NB4 (cell line): ENCODE results near the gene INO80C.

Experiments
- DNase-seq: peaks from one replicate; pipeline ENCODE4 v3.0.0; 2010; ENCODE audit warnings: low read depth
- H3K4me3 ChIP-seq: one replicate; pipeline ENCODE4 v1.5.1; 2011; ENCODE audit warnings: mild to moderate bottlenecking, low read depth, low read length, moderate library complexity
- CTCF ChIP-seq: IDR thresholded peaks from one replicate; pipeline ENCODE4 v1.5.1; 2012; ENCODE audit warnings: low read depth, low read length
- MAX ChIP-seq: IDR thresholded peaks from 2 replicates; pipeline ENCODE4 v1.6.1; 2011; ENCODE audit warnings: low read depth, low read length
- MYC ChIP-seq: IDR thresholded peaks from 2 replicates; pipeline ENCODE4 v1.6.1; 2011; ENCODE audit warnings: low read depth, low read length
- POLR2A ChIP-seq: IDR thresholded peaks from 2 replicates; pipeline ENCODE4 v1.6.1; 2011; ENCODE audit warnings: mild to moderate bottlenecking; ENCODE audit not compliant: insufficient read length; ENCODE audit errors: extremely low read depth

Gene INO80C

GRCh38 chr18:35510076-35510651, 12.4 kb upstream of the INO80C start:
- no peak for TF ChIP-seq CTCF
- no peak for TF ChIP-seq MAX
- TF ChIP-seq POLR2A, result no peak
- no peak for TF ChIP-seq MYC
- H3K4me3 ChIP-seq, result no peak overlapping the region
- no peak for DNase-seq

GRCh38 chr18:35508746-35509338, 11.1 kb upstream of the INO80C start:
- DNase-seq, result no peak
- TF ChIP-seq CTCF (no peak), POLR2A (no peak), MYC (no peak), MAX (no peak)
- H3K4me3 ChIP-seq, result no peak overlapping the region

GRCh38 chr18:35508030-35508429, 10.3 kb upstream of the INO80C start:
- TF ChIP-seq CTCF (no peak), MYC (no peak), MAX (no peak), POLR2A (no peak)

GRCh38 chr18:35507623-35508022, 9.9 kb upstream of the INO80C start:
- no peak overlapping the region for H3K4me3 ChIP-seq
- TF ChIP-seq MYC (no peak), CTCF (no peak), POLR2A (no peak), MAX (no peak)
- DNase-seq, result no peak

More at GRCh38 chr18:35508030-35508429, 10.3 kb upstream of the INO80C start:
- DNase-seq, result no peak
- no peak overlapping the region for H3K4me3 ChIP-seq

- no peak for DNase-seq
- no peak overlapping the region for H3K4me3 ChIP-seq
- TF ChIP-seq CTCF (no peak), MYC (no peak), POLR2A (no peak), MAX (no peak)
Measured at GRCh38 chr18:35507192-35507591, 9.4 kb upstream of the INO80C start.
